Suprapubic skin (tissue), 4 donors: ENCODE results near the gene MBNL2. TPM values are rescaled to one million over a fixed set of nuclear protein-coding genes. Genes with fewer than 3 reads are reported as not detected.

Source experiments
- DNase-seq, 2 donors: peaks; one replicate each; pipeline ENCODE4 v3.0.0-alpha.2; 2019; ENCODE audit warnings: low spot score in 2 of 2
- H3K27ac ChIP-seq: fragments of 200-600 bp; sonication (generic); one replicate; pipeline ENCODE4 v1.5.1; 2019
- H3K27me3 ChIP-seq: fragments of 200-600 bp; sonication (generic); one replicate; pipeline ENCODE4 v1.5.1; 2019
- H3K36me3 ChIP-seq: fragments of 200-600 bp; sonication (generic); one replicate; pipeline ENCODE4 v1.5.1; 2019
- H3K4me1 ChIP-seq: fragments of 200-600 bp; sonication (generic); one replicate; pipeline ENCODE4 v1.5.1; 2019
- H3K4me3 ChIP-seq: fragments of 200-600 bp; sonication (generic); one replicate; pipeline ENCODE4 v1.5.1; 2019; ENCODE audit warnings: mild to moderate bottlenecking
- H3K9me3 ChIP-seq: fragments of 200-600 bp; sonication (generic); one replicate; pipeline ENCODE4 v1.5.1; 2019
- CTCF ChIP-seq, 2 donors: fragments of 200-600 bp in 1 of 2; fragments of 450-650 bp in 1 of 2; sonication (generic) in 1 of 2; IDR thresholded peaks; one replicate each; pipeline ENCODE4 v1.5.1; 2016 to 2019; ENCODE audit warnings: antibody characterized with exemption in 2 of 2, mild to moderate bottlenecking in 1 of 2, moderate library complexity in 1 of 2
- EP300 ChIP-seq: sonication (generic); formaldehyde crosslinking; IDR thresholded peaks from one replicate; pipeline ENCODE4 v1.6.1; 2017; ENCODE audit warnings: antibody characterized with exemption
- POLR2A ChIP-seq, 2 donors: fragments of 450-650 bp; IDR thresholded peaks; one replicate each; pipeline ENCODE4 v1.6.1; 2017; ENCODE audit warnings: antibody characterized with exemption in 2 of 2, mild to moderate bottlenecking in 2 of 2, moderate library complexity in 2 of 2
- POLR2AphosphoS5 ChIP-seq, 3 donors: sonication (generic); formaldehyde crosslinking; IDR thresholded peaks; one replicate each; pipeline ENCODE4 v1.6.1; 2017; ENCODE audit warnings: antibody characterized with exemption in 3 of 3
- WGBS: methylation state at CpG from one replicate; pipeline ENCODE4 v1.1.5; 2018; 5-methylcytosine and 5-hydroxymethylcytosine counted together
- total RNA-seq, 4 donors: library from RNA; depleted of rRNA; stranded (reverse); fragments of >200 nt; gene quantifications; one replicate each; pipeline ENCODE4 v1.1.0, GENCODE V29; 2016

Gene MBNL2
- total RNA-seq, 4 donors from 2014 or later, result 64.2 to 92.4 (median 73.4) TPM

DNA sequence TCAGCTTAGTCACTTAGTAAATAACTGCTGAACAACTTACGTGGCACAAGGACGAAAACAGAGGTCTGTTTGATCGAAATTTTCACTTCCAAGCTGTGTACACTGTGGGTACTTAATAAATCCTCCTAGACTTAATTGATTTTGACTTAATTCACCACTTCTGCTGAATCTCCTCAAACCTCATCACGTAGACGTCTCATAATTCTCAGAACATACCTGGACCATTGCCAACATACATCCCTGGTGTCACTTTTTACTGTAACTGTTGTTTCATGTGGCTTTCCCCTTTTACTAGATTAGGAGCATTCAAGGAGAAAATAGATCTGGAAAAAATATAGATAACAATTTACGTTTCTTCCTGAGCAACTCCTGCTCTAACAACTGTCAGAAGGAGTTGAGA, 105.0 kb downstream of the MBNL2 start:
- WGBS, result 75% methylated on average over 6 of the region's 6 CpGs
- Histone ChIP-seq H3K4me3 (no peak overlapping the region), H3K27me3 (no peaks in the 10 kb centered on the region), H3K27ac (no peak overlapping the region), H3K9me3 (no peaks in the 10 kb centered on the region), H3K4me1 (peaks cover 28% of the 10 kb centered on the region), H3K36me3 (no peaks in the 10 kb centered on the region)
- no peak for TF ChIP-seq CTCF (IDR thresholded peaks at IDR 0.05)
- TF ChIP-seq EP300, result no peak
- no peak for TF ChIP-seq POLR2AphosphoS5 (IDR thresholded peaks at IDR 0.05)
- no peak for TF ChIP-seq POLR2A (IDR thresholded peaks at IDR 0.05)
- no peak for DNase-seq

- Histone ChIP-seq H3K4me1 (peaks cover 25% of the 10 kb centered on the region), H3K9me3 (no peaks in the 10 kb centered on the region), H3K27me3 (no peaks in the 10 kb centered on the region), H3K36me3 (no peaks in the 10 kb centered on the region), H3K27ac (no peak overlapping the region), H3K4me3 (no peak overlapping the region)
- no peak for DNase-seq
- TF ChIP-seq CTCF (IDR thresholded peaks at IDR 0.05) (no peak), POLR2A (IDR thresholded peaks at IDR 0.05) (no peak), POLR2AphosphoS5 (IDR thresholded peaks at IDR 0.05) (no peak)
- 59% methylated on average over 4 of the region's 4 CpGs for WGBS
Observed at GRCh38 chr13:97327506-97328221, 105.5 kb downstream of the MBNL2 start.

- WGBS, result 63% methylated on average over 12 of the region's 12 CpGs
- Histone ChIP-seq H3K27me3 (no peaks in the 10 kb centered on the region), H3K9me3 (no peaks in the 10 kb centered on the region), H3K4me3 (no peak overlapping the region), H3K36me3 (no peaks in the 10 kb centered on the region), H3K27ac (no peak overlapping the region), H3K4me1 (peaks cover 29% of the 10 kb centered on the region)
- DNase-seq, result no peak
- TF ChIP-seq EP300, result no peak
- no peak for TF ChIP-seq POLR2AphosphoS5 (IDR thresholded peaks at IDR 0.05)
- TF ChIP-seq POLR2A (IDR thresholded peaks at IDR 0.05), result no peak
- TF ChIP-seq CTCF (IDR thresholded peaks at IDR 0.05), result no peak
Observed at GRCh38 chr13:97328222-97328790, 106.2 kb downstream of the MBNL2 start.

DNA sequence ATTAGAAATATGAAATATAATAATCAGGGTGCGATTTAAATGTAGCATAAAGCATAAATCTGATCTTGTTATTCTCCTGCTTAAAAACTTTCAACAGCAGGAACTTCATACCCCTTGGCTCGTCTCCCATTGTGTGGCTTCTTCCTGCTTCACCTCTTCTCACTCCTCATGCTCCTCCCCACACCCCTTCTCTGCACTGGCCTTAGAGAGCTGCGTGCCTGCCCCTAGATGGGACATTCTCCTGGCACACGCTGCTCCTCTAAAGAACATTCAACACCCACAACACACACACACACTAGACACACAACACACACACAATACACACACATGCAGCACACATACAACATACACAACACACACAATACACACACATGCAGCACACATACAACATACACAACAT, 107.2 kb downstream of the MBNL2 start:
- H3K4me1 ChIP-seq, result peaks cover 40% of the 10 kb centered on the region
- 43% methylated on average over 4 of the region's 4 CpGs for WGBS
- no peak for TF ChIP-seq EP300
- TF ChIP-seq CTCF (IDR thresholded peaks at IDR 0.05), result no peak
- no peak for TF ChIP-seq POLR2AphosphoS5 (IDR thresholded peaks at IDR 0.05)
- TF ChIP-seq POLR2A (IDR thresholded peaks at IDR 0.05), result no peak
- H3K27ac ChIP-seq, result no peak overlapping the region
- no peaks in the 10 kb centered on the region for H3K36me3 ChIP-seq
- no peak for DNase-seq
- no peaks in the 10 kb centered on the region for H3K9me3 ChIP-seq
- H3K4me3 ChIP-seq, result no peak overlapping the region
- H3K27me3 ChIP-seq, result no peaks in the 10 kb centered on the region

DNA sequence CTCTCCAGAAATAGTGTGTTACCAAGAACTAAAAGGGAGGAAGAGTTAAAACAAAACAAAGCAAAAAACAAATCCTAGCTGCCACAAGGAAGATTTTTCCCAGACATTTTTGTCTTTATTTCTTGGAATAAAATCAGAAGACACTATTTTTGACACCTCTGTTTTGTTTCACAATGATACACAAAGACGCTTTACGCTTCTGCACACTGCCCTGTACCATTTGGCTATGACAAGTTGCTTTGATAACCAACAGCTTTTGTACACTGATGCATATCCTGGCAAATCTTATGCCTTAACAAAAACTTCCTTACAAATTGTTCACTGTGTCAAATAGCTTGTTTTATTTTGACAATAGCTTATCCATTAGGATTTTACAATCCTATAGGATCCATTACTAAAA, 108.3 kb downstream of the MBNL2 start:
- Histone ChIP-seq H3K36me3 (no peaks in the 10 kb centered on the region), H3K4me3 (no peak overlapping the region), H3K27ac (no peak overlapping the region), H3K4me1 (peaks cover 51% of the 10 kb centered on the region), H3K27me3 (no peaks in the 10 kb centered on the region), H3K9me3 (no peaks in the 10 kb centered on the region)
- WGBS, result 83% methylated on average over 2 of the region's 2 CpGs
- TF ChIP-seq POLR2AphosphoS5 (IDR thresholded peaks at IDR 0.05) (no peak), EP300 (no peak), POLR2A (IDR thresholded peaks at IDR 0.05) (no peak), CTCF (IDR thresholded peaks at IDR 0.05) (no peak)
- no peak for DNase-seq
